Cerebellar nuclear complex (tissue), 1 donor: Measurements from ENCODE around the gene F11R.
"Not testable (repeated sequence)": the region's sequence is repeated elsewhere in the genome, so short reads cannot be mapped to it uniquely, and the experiment has no call there.

ENCODE experiments used
- DNase-seq, 2 experiments: peaks; one replicate each; lab custom pipeline; 2025; lab: John Stamatoyannopoulos, UW

Gene F11R

GRCh38 chr1:160971618-160972056 lies 49.3 kb downstream of the F11R start:
- DNase-seq = no peak

GRCh38 chr1:160963521-160963920 lies 57.4 kb downstream of the F11R start:
- DNase-seq = no peak

DNA sequence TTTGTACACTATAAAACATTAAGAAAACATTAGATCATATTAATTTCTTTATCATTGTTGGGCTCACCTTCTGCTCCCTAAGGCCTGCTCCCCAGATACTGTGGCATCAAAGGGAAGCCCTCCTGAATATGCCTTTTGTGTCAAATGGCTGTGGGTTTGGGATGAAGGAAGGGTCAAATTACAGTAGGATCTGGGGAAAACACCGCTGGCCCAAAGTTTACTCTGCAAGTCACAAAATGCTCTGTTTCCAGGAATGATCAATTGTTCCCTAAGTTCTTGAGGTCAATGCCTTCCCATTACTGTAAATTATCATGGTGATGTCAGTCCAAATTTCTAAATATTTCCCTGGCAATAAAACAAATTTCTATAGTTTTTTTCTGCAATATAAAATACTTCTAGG lies 59.5 kb downstream of the F11R start:
- DNase-seq = no peak

GRCh38 chr1:160956966-160957365 lies 64.0 kb downstream of the F11R start:
- no peak for DNase-seq

DNA sequence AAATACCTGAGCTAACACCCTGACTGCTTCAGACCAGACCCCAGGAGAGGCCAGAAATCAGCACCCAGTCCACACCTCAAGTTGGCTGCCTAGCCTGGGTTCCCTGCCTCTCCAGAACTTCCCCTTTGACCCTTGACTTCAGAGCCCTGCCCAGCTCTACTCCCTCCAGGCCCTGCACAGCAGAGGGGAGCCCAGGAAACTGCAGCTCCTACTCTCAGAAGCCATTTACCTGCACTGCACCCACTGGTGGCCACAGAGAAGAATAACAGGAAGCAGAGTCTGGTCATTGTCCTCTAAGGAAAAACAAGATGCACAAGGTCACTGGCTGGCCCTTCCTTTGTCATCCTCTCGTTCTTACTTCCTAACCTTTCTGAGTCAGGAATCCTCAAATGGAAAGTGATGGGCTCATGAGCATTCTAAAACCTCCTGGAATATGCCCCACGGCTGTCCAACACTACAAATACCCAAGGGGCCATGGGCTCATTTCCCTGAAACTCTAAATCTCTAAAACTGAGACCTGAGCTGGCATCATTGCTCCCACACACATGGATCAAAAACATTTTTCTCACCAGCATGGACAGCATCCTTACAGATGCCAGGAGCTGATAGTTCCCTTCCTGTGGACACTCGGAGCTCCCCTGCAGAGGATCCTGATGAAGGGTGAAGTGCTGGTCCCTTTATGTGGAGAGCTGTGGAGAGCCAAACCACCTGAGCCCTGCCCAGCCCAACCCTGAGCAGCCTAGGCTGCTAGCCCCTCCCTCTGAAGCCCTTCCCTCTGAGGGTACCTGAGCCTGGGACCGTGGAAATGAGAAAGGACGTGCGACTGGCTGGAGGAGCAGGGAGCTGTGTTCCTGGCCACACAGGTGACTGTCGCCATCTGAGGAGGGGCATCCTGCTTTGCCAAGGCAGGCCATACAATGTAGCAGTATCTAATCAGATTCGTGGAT lies 66.5 kb downstream of the F11R start, which contains the start of gene ITLN2:
Gene ITLN2 (minus strand): TSS at position 652 of the 947 bp plus-strand sequence. CDS start 68 bp downstream, at position 584.
- DNase-seq = no peak

- no peak for DNase-seq
Observed at GRCh38 chr1:160953030-160953429, 67.9 kb downstream of the F11R start.

GRCh38 chr1:160952129-160952510 lies 68.8 kb downstream of the F11R start:
- DNase-seq = no peak

- no peak for DNase-seq
Observed at GRCh38 chr1:160951443-160952128, 69.4 kb downstream of the F11R start.

DNA sequence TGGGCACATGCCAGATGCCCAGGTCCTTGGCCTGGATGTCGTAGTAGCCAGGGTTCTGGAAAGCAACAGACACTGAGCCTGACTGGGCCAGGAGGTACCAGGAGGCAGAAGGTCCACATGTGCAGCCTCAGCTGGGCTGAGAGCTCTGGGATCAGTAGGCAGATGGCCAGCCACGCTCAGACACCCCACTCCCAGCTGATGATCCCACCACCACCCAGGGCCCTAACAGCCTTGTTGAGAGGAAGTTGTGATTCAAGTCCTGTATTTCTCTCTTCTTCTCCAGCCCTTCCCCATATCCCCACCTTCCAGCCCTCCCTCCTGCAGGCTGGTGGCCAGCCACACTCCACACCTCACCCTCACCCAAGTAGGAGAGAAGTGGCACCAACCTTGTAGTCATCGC lies 70.3 kb downstream of the F11R start:
- no peak for DNase-seq

- no peak for DNase-seq
Observed at GRCh38 chr1:160949881-160950280, 71.1 kb downstream of the F11R start.

- DNase-seq = not testable (repeated sequence)
Observed at GRCh38 chr1:160949216-160949880, 71.6 kb downstream of the F11R start.

GRCh38 chr1:160947174-160947759 lies 73.7 kb downstream of the F11R start:
- not testable (repeated sequence) for DNase-seq

DNA sequence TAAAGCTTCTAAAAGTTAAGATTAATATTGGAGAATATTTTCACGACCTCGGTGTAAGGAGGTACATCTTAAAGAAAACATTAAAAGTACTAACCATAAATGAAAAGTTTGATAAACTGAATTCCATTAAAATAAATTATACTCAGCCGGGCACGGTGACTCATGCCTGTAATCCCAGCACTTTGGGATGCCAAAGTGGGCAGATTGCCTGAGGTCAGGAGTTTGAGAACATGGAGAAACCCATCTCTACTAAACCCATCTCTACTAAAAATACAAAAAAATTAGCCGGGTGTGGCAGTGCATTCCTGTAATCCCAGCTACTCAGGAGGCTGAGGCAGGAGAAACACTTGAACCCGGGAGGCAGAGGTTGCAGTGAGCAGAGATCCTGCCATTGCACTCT lies 75.1 kb downstream of the F11R start:
- DNase-seq = not testable (repeated sequence)
